Measurements from ENCODE around the gene MBOAT1.
A peak's percentile ranks its signal among the peaks of the same experiment; 100 is the strongest.
"Not testable (repeated sequence)": the region's sequence is repeated elsewhere in the genome, so short reads cannot be mapped to it uniquely, and the experiment has no call there.

MBOAT1 gene

GRCh38 chr6:20202324-20202658 lies 10.0 kb downstream of the MBOAT1 start:
- H3K36me3 Mint-ChIP-seq (ENCODE audit: low read depth), result peaks cover 23% of the 10 kb centered on the region
- H3K27ac Mint-ChIP-seq, result peak overlapping the region; percentile 32
- peaks cover 67% of the 10 kb centered on the region for H3K4me1 Mint-ChIP-seq (ENCODE audit: low read depth)
- H3K27me3 Mint-ChIP-seq (ENCODE audit: low read depth), result no peaks in the 10 kb centered on the region
- H3K4me3 Mint-ChIP-seq, result no peak overlapping the region
- H3K9me3 Mint-ChIP-seq, result no peaks in the 10 kb centered on the region

- Mint-ChIP-seq H3K9me3 (no peaks in the 10 kb centered on the region), H3K36me3 (ENCODE audit: low read depth) (peaks cover 20% of the 10 kb centered on the region), H3K27ac (peak overlapping the region; percentile 77), H3K4me1 (ENCODE audit: low read depth) (peaks cover 56% of the 10 kb centered on the region), H3K27me3 (ENCODE audit: low read depth) (no peaks in the 10 kb centered on the region), H3K4me3 (peak overlapping the region; percentile 54)
These were observed 11.3 kb downstream of the MBOAT1 start for GRCh38 chr6:20200761-20201630.

GRCh38 chr6:20198775-20199174 lies 13.5 kb downstream of the MBOAT1 start:
- Mint-ChIP-seq H3K27me3 (ENCODE audit: low read depth) (no peaks in the 10 kb centered on the region), H3K27ac (no peak overlapping the region), H3K4me1 (ENCODE audit: low read depth) (peaks cover 38% of the 10 kb centered on the region), H3K9me3 (no peaks in the 10 kb centered on the region), H3K36me3 (ENCODE audit: low read depth) (peaks cover 20% of the 10 kb centered on the region), H3K4me3 (no peak overlapping the region)

- peaks cover 34% of the 10 kb centered on the region for H3K4me1 Mint-ChIP-seq (ENCODE audit: low read depth)
- H3K9me3 Mint-ChIP-seq, result no peaks in the 10 kb centered on the region
- H3K27me3 Mint-ChIP-seq (ENCODE audit: low read depth), result no peaks in the 10 kb centered on the region
- H3K36me3 Mint-ChIP-seq (ENCODE audit: low read depth), result peaks cover 21% of the 10 kb centered on the region
- no peak overlapping the region for H3K27ac Mint-ChIP-seq
- H3K4me3 Mint-ChIP-seq, result no peak overlapping the region
These were observed 14.0 kb downstream of the MBOAT1 start for GRCh38 chr6:20198156-20198774.

- no peak overlapping the region for H3K4me3 Mint-ChIP-seq
These were observed 15.0 kb downstream of the MBOAT1 start for GRCh38 chr6:20197251-20197650.

GRCh38 chr6:20192625-20193024 lies 19.6 kb downstream of the MBOAT1 start:
- no peak overlapping the region for H3K4me3 Mint-ChIP-seq
- peaks cover 10% of the 10 kb centered on the region for H3K4me1 Mint-ChIP-seq (ENCODE audit: low read depth)
- peaks cover 20% of the 10 kb centered on the region for H3K36me3 Mint-ChIP-seq (ENCODE audit: low read depth)
- H3K27me3 Mint-ChIP-seq (ENCODE audit: low read depth), result no peaks in the 10 kb centered on the region
- H3K27ac Mint-ChIP-seq, result no peak overlapping the region
- peaks cover 10% of the 10 kb centered on the region for H3K9me3 Mint-ChIP-seq

More at GRCh38 chr6:20197251-20197650, 15.0 kb downstream of the MBOAT1 start:
- Mint-ChIP-seq H3K36me3 (ENCODE audit: low read depth) (peaks cover 22% of the 10 kb centered on the region), H3K4me1 (ENCODE audit: low read depth) (peaks cover 31% of the 10 kb centered on the region), H3K27ac (no peak overlapping the region), H3K27me3 (ENCODE audit: low read depth) (no peaks in the 10 kb centered on the region), H3K9me3 (no peaks in the 10 kb centered on the region)

- peaks cover 10% of the 10 kb centered on the region for H3K4me1 Mint-ChIP-seq (ENCODE audit: low read depth)
These were observed 20.3 kb downstream of the MBOAT1 start for GRCh38 chr6:20191992-20192391.

GRCh38 chr6:20188630-20189075 lies 23.6 kb downstream of the MBOAT1 start:
- Mint-ChIP-seq H3K27me3 (ENCODE audit: low read depth) (no peaks in the 10 kb centered on the region), H3K4me3 (no peak overlapping the region), H3K27ac (no peak overlapping the region), H3K4me1 (ENCODE audit: low read depth) (peaks cover 10% of the 10 kb centered on the region), H3K36me3 (ENCODE audit: low read depth) (peaks cover 35% of the 10 kb centered on the region), H3K9me3 (peaks cover 10% of the 10 kb centered on the region)

More at GRCh38 chr6:20191992-20192391, 20.3 kb downstream of the MBOAT1 start:
- H3K27ac Mint-ChIP-seq, result no peak overlapping the region
- peaks cover 22% of the 10 kb centered on the region for H3K36me3 Mint-ChIP-seq (ENCODE audit: low read depth)
- H3K9me3 Mint-ChIP-seq, result peaks cover 10% of the 10 kb centered on the region
- H3K27me3 Mint-ChIP-seq (ENCODE audit: low read depth), result no peaks in the 10 kb centered on the region
- no peak overlapping the region for H3K4me3 Mint-ChIP-seq

GRCh38 chr6:20186981-20187380 lies 25.3 kb downstream of the MBOAT1 start:
- H3K36me3 Mint-ChIP-seq (ENCODE audit: low read depth), result peaks cover 46% of the 10 kb centered on the region
- H3K9me3 Mint-ChIP-seq, result peaks cover 10% of the 10 kb centered on the region
- H3K27me3 Mint-ChIP-seq (ENCODE audit: low read depth), result no peaks in the 10 kb centered on the region
- peaks cover 6% of the 10 kb centered on the region for H3K4me1 Mint-ChIP-seq (ENCODE audit: low read depth)
- H3K4me3 Mint-ChIP-seq, result no peak overlapping the region
- H3K27ac Mint-ChIP-seq, result no peak overlapping the region

- H3K27me3 Mint-ChIP-seq (ENCODE audit: low read depth), result no peaks in the 10 kb centered on the region
- peaks cover 47% of the 10 kb centered on the region for H3K36me3 Mint-ChIP-seq (ENCODE audit: low read depth)
- H3K9me3 Mint-ChIP-seq, result no peaks in the 10 kb centered on the region
- no peak overlapping the region for H3K4me3 Mint-ChIP-seq
- H3K4me1 Mint-ChIP-seq (ENCODE audit: low read depth), result peaks cover 4% of the 10 kb centered on the region
- H3K27ac Mint-ChIP-seq, result no peak overlapping the region
These were observed 28.6 kb downstream of the MBOAT1 start for GRCh38 chr6:20183706-20184105.

- H3K27ac Mint-ChIP-seq, result no peak overlapping the region
- H3K27me3 Mint-ChIP-seq (ENCODE audit: low read depth), result no peaks in the 10 kb centered on the region
- H3K4me1 Mint-ChIP-seq (ENCODE audit: low read depth), result peaks cover 4% of the 10 kb centered on the region
- peaks cover 47% of the 10 kb centered on the region for H3K36me3 Mint-ChIP-seq (ENCODE audit: low read depth)
- no peaks in the 10 kb centered on the region for H3K9me3 Mint-ChIP-seq
- no peak overlapping the region for H3K4me3 Mint-ChIP-seq
These were observed 29.2 kb downstream of the MBOAT1 start for GRCh38 chr6:20182926-20183521.

GRCh38 chr6:20182069-20182468 lies 30.2 kb downstream of the MBOAT1 start:
- peaks cover 6% of the 10 kb centered on the region for H3K4me1 Mint-ChIP-seq (ENCODE audit: low read depth)
- no peaks in the 10 kb centered on the region for H3K27me3 Mint-ChIP-seq (ENCODE audit: low read depth)
- no peaks in the 10 kb centered on the region for H3K9me3 Mint-ChIP-seq
- H3K36me3 Mint-ChIP-seq (ENCODE audit: low read depth), result peaks cover 46% of the 10 kb centered on the region
- no peak overlapping the region for H3K4me3 Mint-ChIP-seq
- no peak overlapping the region for H3K27ac Mint-ChIP-seq

- Mint-ChIP-seq H3K27ac (no peak overlapping the region), H3K9me3 (no peaks in the 10 kb centered on the region), H3K27me3 (ENCODE audit: low read depth) (no peaks in the 10 kb centered on the region), H3K4me3 (no peak overlapping the region), H3K36me3 (ENCODE audit: low read depth) (peaks cover 38% of the 10 kb centered on the region), H3K4me1 (ENCODE audit: low read depth) (peaks cover 6% of the 10 kb centered on the region)
These were observed 31.3 kb downstream of the MBOAT1 start for GRCh38 chr6:20180935-20181334.

- not testable (repeated sequence) for H3K27ac Mint-ChIP-seq; H3K4me3 Mint-ChIP-seq; H3K9me3 Mint-ChIP-seq; H3K27me3 Mint-ChIP-seq (ENCODE audit: low read depth); H3K4me1 Mint-ChIP-seq (ENCODE audit: low read depth)
- H3K36me3 Mint-ChIP-seq (ENCODE audit: low read depth), result peaks cover 36% of the 10 kb centered on the region
These were observed 32.8 kb downstream of the MBOAT1 start for GRCh38 chr6:20179287-20180045.
